ENCODE results near the gene AGPAT1. TPM values are rescaled to one million over a fixed set of nuclear protein-coding genes. Genes with fewer than 3 reads are reported as not detected.

The AGPAT1 gene
- total RNA-seq, 2 donors from 2014 or later = 44.1 to 54.5 TPM

GRCh38 chr6:32218167-32218566, 42.3 kb upstream of the AGPAT1 start:
- Histone ChIP-seq H3K4me1 (no peaks in the 10 kb centered on the region), H3K4me3 (no peak overlapping the region), H3K27ac (no peak overlapping the region), H3K27me3 (no peaks in the 10 kb centered on the region), H3K36me3 (no peaks in the 10 kb centered on the region), H3K9ac (ENCODE audit: low read depth in 2 of 2, low read length in 2 of 2) (no peak overlapping the region), H3K9me3 (no peaks in the 10 kb centered on the region)
- intact Hi-C loops (cut with DNase I) = no loop called here
- TF ChIP-seq CTCF (IDR thresholded peaks at IDR 0.05) = no peak
- DNase-seq = no peak

GRCh38 chr6:32216998-32217397, 41.1 kb upstream of the AGPAT1 start:
- TF ChIP-seq CTCF (IDR thresholded peaks at IDR 0.05) = no peak
- H3K9ac ChIP-seq (ENCODE audit: low read depth in 2 of 2, low read length in 2 of 2) = no peak overlapping the region
- DNase-seq = no peak
- intact Hi-C loops (cut with DNase I) = no loop called here
- no peak overlapping the region for H3K4me3 ChIP-seq
- no peaks in the 10 kb centered on the region for H3K4me1 ChIP-seq
- no peaks in the 10 kb centered on the region for H3K9me3 ChIP-seq
- H3K27me3 ChIP-seq = no peaks in the 10 kb centered on the region
- no peaks in the 10 kb centered on the region for H3K36me3 ChIP-seq
- no peak overlapping the region for H3K27ac ChIP-seq

GRCh38 chr6:32216285-32216684, 40.4 kb upstream of the AGPAT1 start:
- H3K36me3 ChIP-seq = no peaks in the 10 kb centered on the region
- H3K9ac ChIP-seq (ENCODE audit: low read depth in 2 of 2, low read length in 2 of 2) = no peak overlapping the region
- no peak for TF ChIP-seq CTCF (IDR thresholded peaks at IDR 0.05)
- H3K4me3 ChIP-seq = no peak overlapping the region
- no peak overlapping the region for H3K27ac ChIP-seq
- no peaks in the 10 kb centered on the region for H3K27me3 ChIP-seq
- intact Hi-C loops (cut with DNase I) = no loop called here
- DNase-seq = no peak
- H3K9me3 ChIP-seq = no peaks in the 10 kb centered on the region
- no peaks in the 10 kb centered on the region for H3K4me1 ChIP-seq

GRCh38 chr6:32215617-32216016, 39.7 kb upstream of the AGPAT1 start:
- no peaks in the 10 kb centered on the region for H3K4me1 ChIP-seq
- H3K36me3 ChIP-seq = no peaks in the 10 kb centered on the region
- intact Hi-C loops (cut with DNase I) = no loop called here
- TF ChIP-seq CTCF (IDR thresholded peaks at IDR 0.05) = no peak
- H3K9me3 ChIP-seq = no peaks in the 10 kb centered on the region
- H3K27ac ChIP-seq = no peak overlapping the region
- DNase-seq = no peak
- H3K9ac ChIP-seq (ENCODE audit: low read depth in 2 of 2, low read length in 2 of 2) = no peak overlapping the region
- no peak overlapping the region for H3K4me3 ChIP-seq
- H3K27me3 ChIP-seq = no peaks in the 10 kb centered on the region

- Histone ChIP-seq H3K9ac (ENCODE audit: low read depth in 2 of 2, low read length in 2 of 2) (no peak overlapping the region), H3K4me3 (no peak overlapping the region), H3K27ac (no peak overlapping the region), H3K27me3 (no peaks in the 10 kb centered on the region), H3K36me3 (no peaks in the 10 kb centered on the region), H3K9me3 (no peaks in the 10 kb centered on the region), H3K4me1 (no peaks in the 10 kb centered on the region)
- TF ChIP-seq CTCF (IDR thresholded peaks at IDR 0.05) = no peak
- DNase-seq = no peak
- intact Hi-C loops (cut with DNase I) = no loop called here
These were observed 38.2 kb upstream of the AGPAT1 start for GRCh38 chr6:32214126-32214525.

- Histone ChIP-seq H3K27ac (no peak overlapping the region), H3K9ac (ENCODE audit: low read depth in 2 of 2, low read length in 2 of 2) (no peak overlapping the region), H3K27me3 (no peaks in the 10 kb centered on the region), H3K4me3 (no peak overlapping the region), H3K36me3 (no peaks in the 10 kb centered on the region), H3K4me1 (no peaks in the 10 kb centered on the region), H3K9me3 (no peaks in the 10 kb centered on the region)
- intact Hi-C loops (cut with DNase I) = no loop called here
- no peak for DNase-seq
- TF ChIP-seq CTCF (IDR thresholded peaks at IDR 0.05) = no peak
These were observed 37.8 kb upstream of the AGPAT1 start for GRCh38 chr6:32213649-32214048.
